Measurements from ENCODE around the gene LHB. TPM values are rescaled to one million over a fixed set of nuclear protein-coding genes. Genes with fewer than 3 reads are reported as not detected.

Gene LHB
- total and polyA plus RNA-seq, 2 of the 4 experiments (the other 2 are of a cell fraction) = not detected

- H3K27ac ChIP-seq (ENCODE audit: insufficient read depth, low read length) = no peak overlapping the region
- BruUV-seq (replicated peaks) = no TSS peak
- no peak overlapping the region for H3K23ac ChIP-seq (ENCODE audit: low read depth, low read length)
- H2BK120ac ChIP-seq (ENCODE audit: low read depth, low read length) = no peak overlapping the region
- H3K9ac ChIP-seq (ENCODE audit: low read depth, low read length) = no peak overlapping the region
- in situ Hi-C loops (cut with MboI; ENCODE audit: low sequenced_read_pairs) = no loop called here
- no peak overlapping the region for H2AK5ac ChIP-seq (ENCODE audit: low read depth, low read length)
- ATAC-seq (ENCODE audit: low read depth) (no peak), DNase-seq (no peak)
- peaks cover 13% of the 10 kb centered on the region for H3K9me1 ChIP-seq (ENCODE audit: insufficient read depth, low read length)
- H3K27me3 ChIP-seq (ENCODE audit: control insufficient read depth, insufficient read depth, low read length) = no peaks in the 10 kb centered on the region
- peaks cover 47% of the 10 kb centered on the region for H3K36me3 ChIP-seq (ENCODE audit: control insufficient read depth, insufficient read depth, low read length)
- no peak overlapping the region for H3K4me2 ChIP-seq (ENCODE audit: low read depth, low read length)
- no peak overlapping the region for H3K56ac ChIP-seq (ENCODE audit: extremely low read depth, insufficient read depth, low read length)
- CTCF ChIA-PET = no interaction called here
- no peak overlapping the region for H4K91ac ChIP-seq (ENCODE audit: insufficient read depth, low read depth, low read length)
- no peak overlapping the region for H2AK9ac ChIP-seq (replicated peaks; ENCODE audit: low read depth, low read length, poor library complexity)
- no peak overlapping the region for H4K5ac ChIP-seq (ENCODE audit: low read depth, low read length)
- H3K14ac ChIP-seq (replicated peaks; ENCODE audit: low read depth, low read length) = no peak overlapping the region
- intact Hi-C loops (cut with micrococcal nuclease) = no loop called here
- H3K9me3 ChIP-seq (ENCODE audit: control insufficient read depth, insufficient read depth, low read length) = no peaks in the 10 kb centered on the region
- no peak overlapping the region for H3K4me3 ChIP-seq (ENCODE audit: insufficient read depth, low read depth, low read length)
- no peak overlapping the region for H2BK5ac ChIP-seq (ENCODE audit: low read depth, low read length, poor library complexity, severe bottlenecking)
- H4K8ac ChIP-seq (ENCODE audit: low read depth in 2 of 2, low read length in 2 of 2) = no peak overlapping the region
- no peak overlapping the region for H2AFZ ChIP-seq (replicated peaks; ENCODE audit: low read length, poor library complexity)
- H3K4me1 ChIP-seq (ENCODE audit: control insufficient read depth, insufficient read depth, low read length) = peaks cover 10% of the 10 kb centered on the region
- TF ChIP-seq CTCF (conservative IDR thresholded peaks at IDR 0.05; ENCODE audit: low read depth, low read length) (no peak), SMC3 (IDR thresholded peaks at IDR 0.05; ENCODE audit: low read depth, low read length) (no peak), MAFK (IDR thresholded peaks at IDR 0.05; ENCODE audit: low read depth, low read length) (no peak), NFE2L2 (IDR thresholded peaks at IDR 0.05; ENCODE audit: low read depth, low read length) (no peak), FOS (IDR thresholded peaks at IDR 0.05; ENCODE audit: low read depth, low read length) (no peak), ELK1 (IDR thresholded peaks at IDR 0.05; ENCODE audit: borderline replicate concordance, low read depth, low read length) (no peak), CEBPB (IDR thresholded peaks at IDR 0.05; ENCODE audit: low read depth, low read length) (no peak), BHLHE40 (IDR thresholded peaks at IDR 0.05; ENCODE audit: low read depth, low read length) (no peak), MXI1 (IDR thresholded peaks at IDR 0.05; ENCODE audit: borderline replicate concordance, low read depth, low read length) (no peak), CHD1 (IDR thresholded peaks at IDR 0.05; ENCODE audit: low read depth, low read length) (no peak), RAD21 (IDR thresholded peaks at IDR 0.05; ENCODE audit: low read length) (no peak), MAZ (IDR thresholded peaks at IDR 0.05; ENCODE audit: borderline replicate concordance, low read depth, low read length) (no peak), RCOR1 (IDR thresholded peaks at IDR 0.05; ENCODE audit: insufficient replicate concordance, low read length) (no peak), USF2 (IDR thresholded peaks at IDR 0.05; ENCODE audit: low read depth, low read length) (no peak), POLR2A (IDR thresholded peaks at IDR 0.05; ENCODE audit: low read depth, low read length) (no peak), RFX5 (IDR thresholded peaks at IDR 0.05; ENCODE audit: low read depth, low read length) (no peak)
- 100% methylated on average over 1 of the region's 7 CpGs; no CpG with 5 or more reads in 1 of the 2 experiments for WGBS, 2 experiments (ENCODE audit: extremely low coverage in 2 of 2, insufficient read length in 1 of 2)
- peaks cover 24% of the 10 kb centered on the region for H4K20me1 ChIP-seq (ENCODE audit: insufficient read depth, low read length)
- H3K79me1 ChIP-seq (ENCODE audit: low read depth in 1 of 2, low read length in 2 of 2) = peaks cover 27 to 75% of the 10 kb centered on the region in 2 experiments
- no peak overlapping the region for H3K18ac ChIP-seq (ENCODE audit: low read depth, low read length)
- H3K4ac ChIP-seq (ENCODE audit: low read depth, low read length) = no peak overlapping the region
- dilution Hi-C loops (cut with HindIII; ENCODE audit: low sequenced_read_pairs, unreplicated experiment) = no loop called here
- POLR2A ChIA-PET (ENCODE audit: unreplicated experiment) = no interaction called here
- H2BK15ac ChIP-seq (ENCODE audit: low read depth, low read length) = no peak overlapping the region
- H2BK20ac ChIP-seq (ENCODE audit: low read depth, low read length) = no peak overlapping the region
These were observed 28.6 kb downstream of the LHB start for GRCh38 chr19:48988286-48988685.

All from IMR-90 (cell line).